GM18511 (cell line): ENCODE results near the gene OR6K6.

ENCODE experiments used
- ATAC-seq: cut with Tn5 transposase; IDR thresholded peaks from one replicate; pipeline ENCODE4 v1.9.1; 2021; ENCODE audit warnings: mild to moderate bottlenecking, moderate library complexity; ENCODE audit not compliant: unreplicated experiment

The OR6K6 gene

GRCh38 chr1:158754420-158754819 lies at the start of gene OR6K6:
TSS of gene OR6K6 (plus strand) at chr1:158754720. CDS start at chr1:158754888, 168 bp downstream.
- ATAC-seq: no peak

- ATAC-seq: no peak
Measured at GRCh38 chr1:158706096-158706495, 48.4 kb upstream of the OR6K6 start.

GRCh38 chr1:158711098-158711497 lies 43.4 kb upstream of the OR6K6 start:
- no peak for ATAC-seq

GRCh38 chr1:158714754-158715153 lies 39.8 kb upstream of the OR6K6 start:
- ATAC-seq: no peak

GRCh38 chr1:158716335-158716734 lies 38.2 kb upstream of the OR6K6 start:
- no peak for ATAC-seq

GRCh38 chr1:158717344-158717743 lies 37.2 kb upstream of the OR6K6 start:
- no peak for ATAC-seq

- no peak for ATAC-seq
Measured at GRCh38 chr1:158719664-158720063, 34.9 kb upstream of the OR6K6 start.

GRCh38 chr1:158720620-158721019 lies 33.9 kb upstream of the OR6K6 start, which contains the start of gene OR6K3:
TSS of gene OR6K3 (minus strand) at chr1:158720720. CDS start at chr1:158718115, 2,605 bp downstream.
- ATAC-seq: no peak

- no peak for ATAC-seq
Measured at GRCh38 chr1:158724442-158724841, 30.1 kb upstream of the OR6K6 start.

- no peak for ATAC-seq
Measured at GRCh38 chr1:158728510-158729225, 25.9 kb upstream of the OR6K6 start.

- no peak for ATAC-seq
Measured at GRCh38 chr1:158730453-158730852, 24.1 kb upstream of the OR6K6 start.

- ATAC-seq: no peak
Measured at GRCh38 chr1:158731707-158732106, 22.8 kb upstream of the OR6K6 start.

GRCh38 chr1:158732524-158732923 lies 22.0 kb upstream of the OR6K6 start:
- no peak for ATAC-seq

- ATAC-seq: no peak
Measured at GRCh38 chr1:158735848-158736247, 18.7 kb upstream of the OR6K6 start.

GRCh38 chr1:158752155-158752712 lies 2.3 kb upstream of the OR6K6 start:
- no peak for ATAC-seq

- no peak for ATAC-seq
Measured at GRCh38 chr1:158771950-158772866, 17.7 kb downstream of the OR6K6 start, which contains the start of gene OR6N1. TSS of gene OR6N1 (minus strand) at chr1:158772195. CDS start at chr1:158766682, 5,513 bp downstream.

- ATAC-seq: no peak
Measured at GRCh38 chr1:158781104-158781503, 26.6 kb downstream of the OR6K6 start, which contains the start of gene OR6N2. TSS of gene OR6N2 (minus strand) at chr1:158781204. CDS start at chr1:158777635, 3,569 bp downstream.

GRCh38 chr1:158793604-158794003 lies 39.1 kb downstream of the OR6K6 start:
- ATAC-seq: no peak

- ATAC-seq: no peak
Measured at GRCh38 chr1:158794247-158794646, 39.7 kb downstream of the OR6K6 start.

- ATAC-seq: no peak
Measured at GRCh38 chr1:158798531-158798930, 44.0 kb downstream of the OR6K6 start.

GRCh38 chr1:158799689-158800088 lies 45.2 kb downstream of the OR6K6 start:
- ATAC-seq: no peak
